H1 (cell line): ENCODE results near the gene EIF3B.
A peak's percentile ranks its signal among the peaks of the same experiment; 100 is the strongest.

ENCODE experiments used
- BRCA1 ChIP-seq: IDR thresholded peaks from 2 replicates; pipeline ENCODE4 v1.6.1; 2012; ENCODE audit warnings: low read depth, low read length, improper control_type of control experiment
- POLR2A ChIP-seq, 2 experiments: IDR thresholded peaks; 1 replicate in 1 of 2; 2 replicates in 1 of 2; pipeline ENCODE4 v1.6.1; 2011; ENCODE audit warnings: low read depth in 2 of 2, low read length in 2 of 2, mild to moderate bottlenecking in 2 of 2; ENCODE audit errors: control extremely low read depth in 1 of 2
- POLR2AphosphoS5 ChIP-seq: IDR thresholded peaks from 2 replicates; pipeline ENCODE4 v1.6.1; 2011; ENCODE audit warnings: low read depth, low read length
- SIN3A ChIP-seq, 2 experiments: IDR thresholded peaks in 1 of 2; conservative IDR thresholded peaks in 1 of 2; 2 replicates each; pipeline ENCODE4 v1.6.1; 2011 to 2012; ENCODE audit warnings: low read length in 2 of 2, improper control_type of control experiment in 1 of 2, low read depth in 1 of 2, mild to moderate bottlenecking in 1 of 2
- TF ChIP-seq, protein P1 (sequence below): IDR thresholded peaks from 2 replicates; pipeline ENCODE4 v1.6.1; 2011; ENCODE audit warnings: low read length, improper control_type of control experiment
- TF ChIP-seq, protein P2 (sequence below), 3 experiments: IDR thresholded peaks; 1 replicate in 2 of 3; 2 replicates in 1 of 3; pipeline versions ENCODE4 v1.5.1 to v1.6.1; 2011; ENCODE audit warnings: low read length in 3 of 3, mild to moderate bottlenecking in 3 of 3, inconsistent platforms in 2 of 3, low read depth in 1 of 3, moderate library complexity in 1 of 3; ENCODE audit not compliant: insufficient read depth in 1 of 3; ENCODE audit errors: control extremely low read depth in 1 of 3

DNA sequence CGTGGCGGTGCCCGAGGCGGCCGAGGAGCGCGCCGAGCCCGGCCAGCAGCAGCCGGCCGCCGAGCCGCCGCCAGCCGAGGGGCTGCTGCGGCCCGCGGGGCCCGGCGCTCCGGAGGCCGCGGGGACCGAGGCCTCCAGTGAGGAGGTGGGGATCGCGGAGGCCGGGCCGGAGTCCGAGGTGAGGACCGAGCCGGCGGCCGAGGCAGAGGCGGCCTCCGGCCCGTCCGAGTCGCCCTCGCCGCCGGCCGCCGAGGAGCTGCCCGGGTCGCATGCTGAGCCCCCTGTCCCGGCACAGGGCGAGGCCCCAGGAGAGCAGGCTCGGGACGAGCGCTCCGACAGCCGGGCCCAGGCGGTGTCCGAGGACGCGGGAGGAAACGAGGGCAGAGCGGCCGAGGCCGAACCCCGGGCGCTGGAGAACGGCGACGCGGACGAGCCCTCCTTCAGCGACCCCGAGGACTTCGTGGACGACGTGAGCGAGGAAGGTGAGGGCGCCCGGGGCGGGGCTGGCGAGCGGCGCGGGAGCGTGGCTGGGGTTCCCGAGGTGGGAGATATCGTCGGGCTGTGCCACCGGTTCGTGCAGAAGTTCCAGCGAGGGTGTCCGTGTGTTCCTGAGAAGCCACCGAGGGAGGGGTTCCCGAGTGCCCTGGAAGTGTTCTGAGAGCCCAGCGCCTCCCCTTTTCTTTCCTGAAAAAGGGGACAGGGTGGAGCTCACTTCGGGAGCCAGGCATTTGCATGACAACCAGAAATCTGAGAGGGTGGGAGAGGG lies 495 bp downstream of the EIF3B start:
- TF ChIP-seq POLR2AphosphoS5: peak; percentile 83; the same call in 1 of the 2 replicates
- peak in 1 of 2 experiments; percentile 78; a peak in 2 of 3 replicates for TF ChIP-seq POLR2A (IDR thresholded peaks at IDR 0.05; ENCODE audit: control extremely low read depth in 1 of 2, low read depth in 2 of 2, low read length in 2 of 2)
- TF ChIP-seq, protein P1, sequence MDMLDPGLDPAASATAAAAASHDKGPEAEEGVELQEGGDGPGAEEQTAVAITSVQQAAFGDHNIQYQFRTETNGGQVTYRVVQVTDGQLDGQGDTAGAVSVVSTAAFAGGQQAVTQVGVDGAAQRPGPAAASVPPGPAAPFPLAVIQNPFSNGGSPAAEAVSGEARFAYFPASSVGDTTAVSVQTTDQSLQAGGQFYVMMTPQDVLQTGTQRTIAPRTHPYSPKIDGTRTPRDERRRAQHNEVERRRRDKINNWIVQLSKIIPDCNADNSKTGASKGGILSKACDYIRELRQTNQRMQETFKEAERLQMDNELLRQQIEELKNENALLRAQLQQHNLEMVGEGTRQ: peak; percentile 27; the same call in 1 of the 2 replicates
- TF ChIP-seq, protein P2, sequence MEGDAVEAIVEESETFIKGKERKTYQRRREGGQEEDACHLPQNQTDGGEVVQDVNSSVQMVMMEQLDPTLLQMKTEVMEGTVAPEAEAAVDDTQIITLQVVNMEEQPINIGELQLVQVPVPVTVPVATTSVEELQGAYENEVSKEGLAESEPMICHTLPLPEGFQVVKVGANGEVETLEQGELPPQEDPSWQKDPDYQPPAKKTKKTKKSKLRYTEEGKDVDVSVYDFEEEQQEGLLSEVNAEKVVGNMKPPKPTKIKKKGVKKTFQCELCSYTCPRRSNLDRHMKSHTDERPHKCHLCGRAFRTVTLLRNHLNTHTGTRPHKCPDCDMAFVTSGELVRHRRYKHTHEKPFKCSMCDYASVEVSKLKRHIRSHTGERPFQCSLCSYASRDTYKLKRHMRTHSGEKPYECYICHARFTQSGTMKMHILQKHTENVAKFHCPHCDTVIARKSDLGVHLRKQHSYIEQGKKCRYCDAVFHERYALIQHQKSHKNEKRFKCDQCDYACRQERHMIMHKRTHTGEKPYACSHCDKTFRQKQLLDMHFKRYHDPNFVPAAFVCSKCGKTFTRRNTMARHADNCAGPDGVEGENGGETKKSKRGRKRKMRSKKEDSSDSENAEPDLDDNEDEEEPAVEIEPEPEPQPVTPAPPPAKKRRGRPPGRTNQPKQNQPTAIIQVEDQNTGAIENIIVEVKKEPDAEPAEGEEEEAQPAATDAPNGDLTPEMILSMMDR (IDR thresholded peaks at IDR 0.05; ENCODE audit: control extremely low read depth in 1 of 3, insufficient read depth in 1 of 3, low read depth in 1 of 3, low read length in 3 of 3): no peak
- TF ChIP-seq SIN3A (conservative IDR thresholded peaks at IDR 0.05 in 1 of 2, IDR thresholded peaks at IDR 0.05 in 1 of 2; ENCODE audit: low read depth in 1 of 2, low read length in 2 of 2): no peak; a peak in 1 of 4 replicates
- no peak for TF ChIP-seq BRCA1
